ENCODE results near the gene CAMK1D.

GRCh38 chr10:12772797-12773587 is 423.6 kb downstream of the CAMK1D start:
- TF ChIP-seq, protein P1, sequence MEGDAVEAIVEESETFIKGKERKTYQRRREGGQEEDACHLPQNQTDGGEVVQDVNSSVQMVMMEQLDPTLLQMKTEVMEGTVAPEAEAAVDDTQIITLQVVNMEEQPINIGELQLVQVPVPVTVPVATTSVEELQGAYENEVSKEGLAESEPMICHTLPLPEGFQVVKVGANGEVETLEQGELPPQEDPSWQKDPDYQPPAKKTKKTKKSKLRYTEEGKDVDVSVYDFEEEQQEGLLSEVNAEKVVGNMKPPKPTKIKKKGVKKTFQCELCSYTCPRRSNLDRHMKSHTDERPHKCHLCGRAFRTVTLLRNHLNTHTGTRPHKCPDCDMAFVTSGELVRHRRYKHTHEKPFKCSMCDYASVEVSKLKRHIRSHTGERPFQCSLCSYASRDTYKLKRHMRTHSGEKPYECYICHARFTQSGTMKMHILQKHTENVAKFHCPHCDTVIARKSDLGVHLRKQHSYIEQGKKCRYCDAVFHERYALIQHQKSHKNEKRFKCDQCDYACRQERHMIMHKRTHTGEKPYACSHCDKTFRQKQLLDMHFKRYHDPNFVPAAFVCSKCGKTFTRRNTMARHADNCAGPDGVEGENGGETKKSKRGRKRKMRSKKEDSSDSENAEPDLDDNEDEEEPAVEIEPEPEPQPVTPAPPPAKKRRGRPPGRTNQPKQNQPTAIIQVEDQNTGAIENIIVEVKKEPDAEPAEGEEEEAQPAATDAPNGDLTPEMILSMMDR (conservative IDR thresholded peaks at IDR 0.05; ENCODE audit: low read depth, low read length): no peak
- TF ChIP-seq, protein P2, sequence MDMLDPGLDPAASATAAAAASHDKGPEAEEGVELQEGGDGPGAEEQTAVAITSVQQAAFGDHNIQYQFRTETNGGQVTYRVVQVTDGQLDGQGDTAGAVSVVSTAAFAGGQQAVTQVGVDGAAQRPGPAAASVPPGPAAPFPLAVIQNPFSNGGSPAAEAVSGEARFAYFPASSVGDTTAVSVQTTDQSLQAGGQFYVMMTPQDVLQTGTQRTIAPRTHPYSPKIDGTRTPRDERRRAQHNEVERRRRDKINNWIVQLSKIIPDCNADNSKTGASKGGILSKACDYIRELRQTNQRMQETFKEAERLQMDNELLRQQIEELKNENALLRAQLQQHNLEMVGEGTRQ (IDR thresholded peaks at IDR 0.05; ENCODE audit: low read depth, low read length): no peak
- TF ChIP-seq POLR2A (IDR thresholded peaks at IDR 0.05; ENCODE audit: low read depth, low read length): no peak
- TF ChIP-seq RAD21 (IDR thresholded peaks at IDR 0.05; ENCODE audit: low read length): no peak
- no peak for TF ChIP-seq CEBPB (IDR thresholded peaks at IDR 0.05; ENCODE audit: low read depth, low read length)
- no peak for TF ChIP-seq MXI1 (IDR thresholded peaks at IDR 0.05; ENCODE audit: borderline replicate concordance, low read depth, low read length)
- no peak for TF ChIP-seq MAFK (IDR thresholded peaks at IDR 0.05; ENCODE audit: low read depth, low read length)
- TF ChIP-seq RFX5 (IDR thresholded peaks at IDR 0.05; ENCODE audit: low read depth, low read length): no peak

Measured in IMR-90 (cell line).